ENCODE measurements around the gene KRTCAP2.
"Not testable (repeated sequence)": the region's sequence is repeated elsewhere in the genome, so short reads cannot be mapped to it uniquely, and the experiment has no call there.

Gene KRTCAP2

DNA sequence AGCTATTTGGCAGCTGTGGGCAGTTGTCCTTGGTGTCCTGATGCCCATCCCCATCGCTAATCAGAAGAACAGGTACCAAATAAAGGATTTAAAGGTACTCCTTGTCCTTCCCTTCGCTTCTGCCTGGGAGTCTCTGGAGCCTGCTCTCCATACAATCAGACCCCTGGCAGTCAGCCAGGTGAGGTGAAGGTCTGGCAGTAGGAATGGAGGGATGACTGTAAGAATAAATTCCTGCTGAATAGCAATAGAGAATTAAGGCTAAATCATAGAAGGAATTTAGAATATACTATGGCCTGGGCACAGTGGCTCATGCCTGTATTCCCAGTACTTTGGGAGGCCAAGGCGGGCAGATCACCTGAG is 25.4 kb upstream of the KRTCAP2 start:
- DNase-seq = no peak

GRCh38 chr1:155197901-155198546 is 24.9 kb upstream of the KRTCAP2 start:
- no peak for DNase-seq

DNA sequence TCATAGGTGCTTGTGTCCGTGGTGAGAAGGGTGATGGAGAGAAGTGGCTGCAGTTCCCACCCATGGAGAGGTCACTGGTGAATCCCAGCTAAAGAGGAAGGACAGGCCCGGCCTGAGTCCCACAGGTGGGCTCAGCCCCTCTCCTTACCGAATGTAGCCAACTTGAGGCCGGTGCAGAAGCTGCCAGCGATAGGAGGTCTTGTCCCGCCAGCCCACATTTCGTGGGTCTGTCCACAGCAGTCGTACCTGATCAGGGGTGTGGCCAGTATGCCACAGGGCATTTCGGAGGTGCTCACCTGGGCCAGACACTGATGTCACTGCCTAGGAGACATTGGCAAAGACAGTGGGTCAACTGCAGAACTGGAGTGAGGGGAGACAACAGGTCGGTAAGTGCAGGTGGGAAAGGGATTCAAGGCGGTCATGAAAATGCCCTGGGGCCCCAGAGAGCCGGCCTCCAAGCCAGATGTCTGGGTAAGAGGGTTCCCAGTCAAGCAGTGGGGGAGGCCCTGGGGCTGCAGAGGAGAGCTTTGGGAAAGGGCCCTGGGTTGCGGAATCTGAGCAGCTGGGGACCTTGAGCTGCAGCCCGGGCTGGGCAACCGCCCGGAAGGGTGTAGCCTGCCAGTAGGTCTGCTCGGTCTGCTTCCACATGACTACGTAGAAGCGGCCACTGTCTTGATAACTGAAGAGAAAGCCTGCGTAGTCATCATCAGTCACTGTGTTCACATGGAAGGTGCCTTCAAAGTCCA is 24.0 kb upstream of the KRTCAP2 start:
- DNase-seq = no peak

DNA sequence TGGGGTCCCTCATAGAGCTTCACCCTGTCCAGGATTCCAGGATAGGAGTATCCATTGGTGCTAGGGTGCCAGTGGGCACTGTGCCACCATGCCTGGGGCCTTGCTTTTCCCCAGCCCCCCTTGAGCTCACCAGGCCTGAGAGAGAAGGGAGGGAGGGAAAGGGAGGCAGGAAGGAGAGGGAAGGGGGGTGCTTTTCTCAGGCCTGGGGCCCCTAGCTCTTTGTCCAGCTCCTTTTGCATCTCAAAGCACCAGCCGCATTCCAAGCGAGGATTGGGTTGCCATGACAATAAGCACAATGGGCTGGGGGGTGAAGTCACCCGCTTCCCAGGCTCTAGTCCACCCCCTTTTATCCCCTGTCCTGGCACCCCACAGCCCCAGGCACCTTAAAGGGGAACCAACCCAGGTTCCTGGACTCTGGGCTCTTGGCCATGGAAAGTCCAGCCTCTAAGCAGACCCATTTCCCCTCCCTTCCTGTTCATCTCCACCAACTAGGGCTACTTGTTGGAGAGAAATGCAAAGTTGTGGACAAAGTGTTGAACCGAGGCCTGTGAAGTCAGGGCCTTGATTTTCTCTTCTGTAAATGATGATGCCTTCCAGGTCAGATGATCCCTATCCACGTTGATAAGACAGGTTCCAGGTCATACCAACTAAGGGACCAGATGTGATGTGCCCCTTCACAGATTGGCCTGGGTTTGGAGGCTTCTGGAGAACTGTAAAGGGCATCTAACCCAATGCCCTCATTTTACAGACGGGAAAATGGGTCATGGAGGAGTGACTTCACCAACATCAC is 23.2 kb upstream of the KRTCAP2 start:
- no peak for DNase-seq

- DNase-seq = no peak
Observed at GRCh38 chr1:155195201-155196102, 22.3 kb upstream of the KRTCAP2 start.

GRCh38 chr1:155193991-155194240 is 20.8 kb upstream of the KRTCAP2 start:
- not testable (repeated sequence) for DNase-seq

- DNase-seq = peak; percentile 75
Observed at GRCh38 chr1:155193275-155193990, 20.3 kb upstream of the KRTCAP2 start.

DNA sequence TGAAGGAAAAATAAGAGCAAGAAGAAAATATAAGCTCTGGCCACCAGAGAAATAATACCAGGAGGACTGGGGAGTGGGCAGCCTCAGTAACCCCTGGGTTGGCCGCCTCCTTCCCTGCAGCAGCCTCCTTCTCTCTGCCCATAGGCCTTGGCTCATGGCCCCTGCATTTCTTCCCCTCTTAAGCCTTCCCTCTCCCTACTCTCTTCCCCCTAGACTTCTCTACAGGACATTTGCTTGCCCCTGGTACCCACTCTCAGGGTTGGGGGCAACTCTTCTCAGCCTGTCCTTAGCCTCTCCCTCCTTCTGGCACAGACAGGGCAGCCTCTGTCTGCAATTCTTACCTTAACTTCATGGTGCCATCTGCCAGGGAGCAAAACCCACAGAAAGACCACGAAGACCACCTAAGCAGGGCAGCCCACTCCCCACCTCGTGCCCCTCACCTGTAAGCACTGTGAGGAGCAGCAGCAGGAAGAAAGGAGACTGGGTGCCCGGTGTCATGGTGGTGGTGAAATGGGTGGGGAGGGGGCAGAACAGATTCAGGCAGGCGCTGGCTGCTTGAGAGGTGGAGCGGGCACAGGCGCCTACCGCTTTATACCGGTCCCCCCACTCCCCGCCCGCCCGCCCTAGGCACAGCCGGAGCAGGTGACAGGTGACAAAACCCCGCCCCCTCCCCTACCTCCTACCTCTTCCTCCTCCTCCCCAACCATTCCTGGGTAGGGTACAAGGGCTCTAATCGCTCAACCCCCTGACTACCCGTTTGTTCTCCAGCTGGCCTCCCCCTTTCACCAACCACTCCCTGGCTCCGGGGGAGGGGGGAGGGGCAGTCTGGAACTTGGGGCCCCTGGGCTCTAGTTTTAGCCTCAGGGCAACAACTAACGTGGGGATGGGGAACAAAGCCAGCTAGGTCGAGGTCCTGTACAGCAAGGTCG is 19.5 kb upstream of the KRTCAP2 start:
- DNase-seq = peak; percentile 31

DNA sequence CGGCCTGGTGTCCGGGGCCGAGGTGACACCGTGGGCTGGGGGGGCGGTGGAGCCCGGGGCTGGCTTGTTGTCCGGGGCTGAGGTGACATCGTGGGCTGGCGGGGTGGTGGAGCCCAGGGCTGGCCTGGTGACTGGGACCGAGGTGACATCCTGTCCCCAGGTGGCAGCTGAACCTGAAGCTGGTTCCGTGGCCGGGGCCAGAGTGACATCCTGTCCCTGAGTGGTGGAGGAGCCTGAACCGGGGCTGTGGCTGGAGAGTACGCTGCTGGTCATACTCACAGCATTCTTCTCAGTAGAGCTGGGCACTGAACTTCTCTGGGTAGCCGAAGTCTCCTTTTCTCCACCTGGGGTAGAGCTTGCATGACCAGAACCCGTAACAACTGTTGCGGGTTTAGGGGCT is 18.8 kb upstream of the KRTCAP2 start:
- no peak for DNase-seq

GRCh38 chr1:155189926-155190325 is 16.8 kb upstream of the KRTCAP2 start:
- DNase-seq = not testable (repeated sequence)

- no peak for DNase-seq
Observed at GRCh38 chr1:155188268-155188667, 15.2 kb upstream of the KRTCAP2 start.

GRCh38 chr1:155187456-155187891 is 14.4 kb upstream of the KRTCAP2 start:
- DNase-seq = no peak

GRCh38 chr1:155186794-155187455 is 13.8 kb upstream of the KRTCAP2 start:
- DNase-seq = no peak

DNA sequence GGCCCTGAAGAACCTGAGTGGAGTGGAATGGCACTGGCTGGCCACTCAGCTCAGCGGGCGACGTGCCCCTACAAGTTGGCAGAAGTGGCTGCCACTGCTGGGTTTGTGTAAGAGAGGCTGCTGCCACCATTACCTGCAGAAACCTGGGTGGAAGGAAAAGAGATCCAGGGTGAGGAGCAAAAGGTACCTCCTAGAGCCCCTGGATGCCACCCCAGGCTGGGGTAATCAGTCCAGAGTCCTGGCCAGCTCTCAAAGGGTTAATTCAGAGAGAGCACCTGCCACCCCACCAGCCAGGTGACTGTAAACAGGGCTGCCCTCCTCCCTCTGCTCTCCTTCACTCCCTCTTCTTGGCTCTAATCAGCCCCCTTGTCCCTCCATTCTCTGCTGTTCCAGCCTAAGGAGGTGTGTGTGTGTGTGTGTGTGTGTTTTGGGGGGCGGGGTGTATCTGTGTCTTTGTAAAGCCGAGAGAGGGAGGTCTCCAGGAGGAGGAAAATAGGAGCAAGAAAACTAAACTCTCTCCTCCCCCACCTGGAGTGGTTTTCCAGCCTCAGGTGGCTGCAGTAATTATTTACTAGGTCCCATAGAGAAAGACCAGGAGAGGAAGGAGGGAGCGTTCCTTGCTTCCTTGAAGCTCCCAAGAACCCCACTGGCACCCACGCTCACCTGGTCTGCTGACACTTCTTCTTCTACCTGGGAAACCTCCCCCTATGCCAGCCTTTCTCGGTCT is 13.1 kb upstream of the KRTCAP2 start:
- no peak for DNase-seq

DNA sequence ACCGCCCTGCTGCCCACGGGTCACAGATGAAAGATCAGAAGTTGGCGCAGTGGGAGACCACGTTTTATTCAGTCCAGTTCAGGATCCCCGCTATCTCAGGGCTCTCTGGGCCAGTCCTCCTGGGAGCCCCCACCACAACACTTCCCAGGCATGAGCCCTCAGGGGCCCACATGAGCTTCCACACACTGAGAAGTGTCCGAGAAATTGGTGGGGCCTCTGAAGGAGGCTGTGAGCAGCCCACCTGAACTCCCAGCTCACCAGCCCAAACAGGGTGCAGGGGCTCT is 12.6 kb upstream of the KRTCAP2 start:
- no peak for DNase-seq

- no peak for DNase-seq
Observed at GRCh38 chr1:155184835-155185782, 12.0 kb upstream of the KRTCAP2 start.

GRCh38 chr1:155184351-155184811 is 11.3 kb upstream of the KRTCAP2 start:
- no peak for DNase-seq

GRCh38 chr1:155183775-155184221 is 10.7 kb upstream of the KRTCAP2 start:
- DNase-seq = no peak

GRCh38 chr1:155182052-155182550 is 9.0 kb upstream of the KRTCAP2 start:
- no peak for DNase-seq

Measured in activated naive CD4-positive, alpha-beta T cell treated with anti-CD3 and anti-CD28 coated beads, Interleukin-2, amount 50 U/mL, for 16 hours (primary cell).